Neural cell (in vitro differentiated cells): ENCODE measurements around the gene SCYL3. TPM values are rescaled to one million over a fixed set of nuclear protein-coding genes. Genes with fewer than 3 reads are reported as not detected.
A peak's percentile ranks its signal among the peaks of the same experiment; 100 is the strongest.

ENCODE experiments used
- H2AFZ ChIP-seq: fragments of 200-600, 300-800 bp; sonication (generic), shearing (Covaris generic); 2 replicates; pipeline ENCODE4 v1.6.0; 2014; ENCODE audit warnings: low read depth, mild to moderate bottlenecking, antibody characterized with exemption, low read length, moderate library complexity
- H3F3A ChIP-seq: fragments of 200-600 bp; shearing (Covaris generic); 2 replicates; pipeline ENCODE4 v1.6.1; 2016; ENCODE audit warnings: mild to moderate bottlenecking, moderate library complexity, mixed read lengths, antibody characterized with exemption, low read length; ENCODE audit not compliant: insufficient read depth, poor library complexity, severe bottlenecking
- H3K27ac ChIP-seq: fragments of 200-600, 300-800 bp; sonication (generic), shearing (Covaris generic); 2 replicates; pipeline ENCODE4 v1.5.1; 2014; ENCODE audit warnings: mild to moderate bottlenecking, low read length, moderate library complexity
- H3K27me3 ChIP-seq: fragments of 300-800, 200-600 bp; sonication (generic), shearing (Covaris generic); 2 replicates; pipeline ENCODE4 v1.6.0; 2014; ENCODE audit warnings: mild to moderate bottlenecking, low read depth, low read length, moderate library complexity; ENCODE audit not compliant: insufficient read depth
- H3K36me3 ChIP-seq: fragments of 300-800, 200-600 bp; sonication (generic), shearing (Covaris generic); 2 replicates; pipeline ENCODE4 v1.5.1; 2014; ENCODE audit warnings: mild to moderate bottlenecking, antibody characterized with exemption, low read length, moderate library complexity; ENCODE audit not compliant: insufficient read depth
- H3K4me2 ChIP-seq: fragments of 300-800, 200-600 bp; sonication (generic), shearing (Covaris generic); 2 replicates; pipeline ENCODE4 v1.6.0; 2014; ENCODE audit warnings: mild to moderate bottlenecking, low read length
- H3K4me3 ChIP-seq: fragments of 300-800, 200-600 bp; sonication (generic), shearing (Covaris generic); 2 replicates; pipeline ENCODE4 v1.5.1; 2014; ENCODE audit warnings: mild to moderate bottlenecking, low read length, moderate library complexity
- H3K79me2 ChIP-seq: fragments of 200-600 bp; shearing (Covaris generic); replicated peaks from 2 replicates; pipeline ENCODE4 v1.6.0; 2014; ENCODE audit warnings: mild to moderate bottlenecking, low read length, moderate library complexity; ENCODE audit not compliant: insufficient read depth
- H3K9ac ChIP-seq: fragments of 300-800, 200-600 bp; sonication (generic), shearing (Covaris generic); 2 replicates; pipeline ENCODE4 v1.6.1; 2016; ENCODE audit warnings: mild to moderate bottlenecking, low read length, mixed read lengths
- H3K9me2 ChIP-seq: fragments of 200-600 bp; shearing (Covaris generic); 2 replicates; pipeline ENCODE4 v1.6.1; 2016; ENCODE audit warnings: mild to moderate bottlenecking, low read length, mixed read lengths; ENCODE audit not compliant: insufficient read depth
- H3K9me3 ChIP-seq: fragments of 200-600, 300-800 bp; sonication (generic), shearing (Covaris generic); 2 replicates; pipeline ENCODE4 v1.6.1; 2016; ENCODE audit warnings: mild to moderate bottlenecking, mixed run types, low read length, moderate library complexity, mixed read lengths
- H4K20me1 ChIP-seq: fragments of 200-600 bp; shearing (Covaris generic); 2 replicates; pipeline ENCODE4 v1.6.1; 2016; ENCODE audit warnings: mild to moderate bottlenecking, mixed run types; ENCODE audit not compliant: insufficient read depth
- EP300 ChIP-seq: fragments of 450-650 bp; conservative IDR thresholded peaks from 2 replicates; pipeline ENCODE4 v1.6.1; 2014; ENCODE audit warnings: antibody characterized with exemption, mild to moderate bottlenecking, moderate library complexity; ENCODE audit not compliant: poor library complexity, severe bottlenecking
- EZH2 ChIP-seq: fragments of 200-600, 300-800 bp; shearing (Covaris generic), sonication (generic); IDR thresholded peaks from 2 replicates; pipeline ENCODE4 v1.6.1; 2014; ENCODE audit warnings: antibody characterized with exemption, low read length, borderline replicate concordance, mild to moderate bottlenecking; ENCODE audit not compliant: insufficient read depth, poor library complexity, severe bottlenecking
- MXI1 ChIP-seq: fragments of 450-650 bp; conservative IDR thresholded peaks from 2 replicates; pipeline ENCODE4 v1.6.1; 2014; ENCODE audit warnings: antibody characterized with exemption, mild to moderate bottlenecking; ENCODE audit not compliant: poor library complexity, severe bottlenecking
- POLR2AphosphoS5 ChIP-seq: IDR thresholded peaks from 2 replicates; pipeline ENCODE4 v1.6.1; 2012
- RAD21 ChIP-seq: fragments of 450-650 bp; conservative IDR thresholded peaks from 2 replicates; pipeline ENCODE4 v1.6.1; 2014; ENCODE audit warnings: antibody characterized with exemption, mild to moderate bottlenecking, moderate library complexity
- SMC3 ChIP-seq: fragments of 450-650 bp; conservative IDR thresholded peaks from 2 replicates; pipeline ENCODE4 v1.6.1; 2014; ENCODE audit warnings: antibody characterized with exemption, mild to moderate bottlenecking, moderate library complexity; ENCODE audit not compliant: poor library complexity
- TAF1 ChIP-seq: IDR thresholded peaks from 2 replicates; pipeline ENCODE4 v1.6.1; 2012; ENCODE audit warnings: low read depth
- polyA plus RNA-seq: library from polyadenylated mRNA; depleted of rRNA; stranded (reverse); fragments of >200 nt; gene quantifications from 2 replicates; pipeline ENCODE4 v1.2.3, GENCODE V29; 2014
- TF ChIP-seq, protein P1 (sequence below): IDR thresholded peaks from 2 replicates; pipeline ENCODE4 v1.6.1; 2012; ENCODE audit warnings: borderline replicate concordance
- TF ChIP-seq, protein P2 (sequence below): fragments of 450-650 bp; IDR thresholded peaks from 2 replicates; pipeline ENCODE4 v1.5.1; 2014; ENCODE audit warnings: antibody characterized with exemption, mild to moderate bottlenecking, moderate library complexity; ENCODE audit not compliant: poor library complexity, severe bottlenecking

Gene SCYL3
- polyA plus RNA-seq, 1 donor from 2014 or later, result 13.1 TPM

DNA sequence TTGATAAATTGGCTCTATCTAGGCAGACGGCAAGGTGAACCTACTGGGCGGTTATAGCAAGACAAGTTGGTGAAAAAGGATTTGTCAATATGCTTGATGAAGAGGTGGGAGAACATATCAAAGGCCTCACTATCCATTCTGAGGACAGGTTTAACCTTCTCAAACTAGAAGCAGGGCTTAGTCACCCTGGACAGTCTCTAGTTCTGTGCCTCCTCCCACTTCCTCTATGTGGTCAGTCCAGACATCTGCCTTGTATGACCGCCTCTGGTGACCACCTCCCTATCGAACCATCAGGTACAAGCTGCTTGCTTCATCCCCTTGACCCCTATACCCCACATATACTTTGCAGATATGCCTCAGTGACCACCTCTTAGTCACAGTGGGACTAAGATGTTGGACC lies 2.3 kb upstream of the SCYL3 start:
- no peaks in the 10 kb centered on the region for H4K20me1 ChIP-seq
- H3K9ac ChIP-seq, result no peak overlapping the region
- no peak overlapping the region for H2AFZ ChIP-seq
- no peaks in the 10 kb centered on the region for H3K9me2 ChIP-seq
- no peaks in the 10 kb centered on the region for H3K9me3 ChIP-seq
- H3K4me2 ChIP-seq, result no peak overlapping the region
- no peaks in the 10 kb centered on the region for H3K36me3 ChIP-seq
- no peak overlapping the region for H3K4me3 ChIP-seq
- no peaks in the 10 kb centered on the region for H3K27me3 ChIP-seq
- peaks cover 7% of the 10 kb centered on the region for H3K79me2 ChIP-seq
- no peak overlapping the region for H3K27ac ChIP-seq
- TF ChIP-seq, protein P1, sequence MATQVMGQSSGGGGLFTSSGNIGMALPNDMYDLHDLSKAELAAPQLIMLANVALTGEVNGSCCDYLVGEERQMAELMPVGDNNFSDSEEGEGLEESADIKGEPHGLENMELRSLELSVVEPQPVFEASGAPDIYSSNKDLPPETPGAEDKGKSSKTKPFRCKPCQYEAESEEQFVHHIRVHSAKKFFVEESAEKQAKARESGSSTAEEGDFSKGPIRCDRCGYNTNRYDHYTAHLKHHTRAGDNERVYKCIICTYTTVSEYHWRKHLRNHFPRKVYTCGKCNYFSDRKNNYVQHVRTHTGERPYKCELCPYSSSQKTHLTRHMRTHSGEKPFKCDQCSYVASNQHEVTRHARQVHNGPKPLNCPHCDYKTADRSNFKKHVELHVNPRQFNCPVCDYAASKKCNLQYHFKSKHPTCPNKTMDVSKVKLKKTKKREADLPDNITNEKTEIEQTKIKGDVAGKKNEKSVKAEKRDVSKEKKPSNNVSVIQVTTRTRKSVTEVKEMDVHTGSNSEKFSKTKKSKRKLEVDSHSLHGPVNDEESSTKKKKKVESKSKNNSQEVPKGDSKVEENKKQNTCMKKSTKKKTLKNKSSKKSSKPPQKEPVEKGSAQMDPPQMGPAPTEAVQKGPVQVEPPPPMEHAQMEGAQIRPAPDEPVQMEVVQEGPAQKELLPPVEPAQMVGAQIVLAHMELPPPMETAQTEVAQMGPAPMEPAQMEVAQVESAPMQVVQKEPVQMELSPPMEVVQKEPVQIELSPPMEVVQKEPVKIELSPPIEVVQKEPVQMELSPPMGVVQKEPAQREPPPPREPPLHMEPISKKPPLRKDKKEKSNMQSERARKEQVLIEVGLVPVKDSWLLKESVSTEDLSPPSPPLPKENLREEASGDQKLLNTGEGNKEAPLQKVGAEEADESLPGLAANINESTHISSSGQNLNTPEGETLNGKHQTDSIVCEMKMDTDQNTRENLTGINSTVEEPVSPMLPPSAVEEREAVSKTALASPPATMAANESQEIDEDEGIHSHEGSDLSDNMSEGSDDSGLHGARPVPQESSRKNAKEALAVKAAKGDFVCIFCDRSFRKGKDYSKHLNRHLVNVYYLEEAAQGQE, result no peak
- TF ChIP-seq MXI1, result no peak
- no peak for TF ChIP-seq POLR2AphosphoS5
- no peak for TF ChIP-seq RAD21
- TF ChIP-seq SMC3, result no peak
- TF ChIP-seq, protein P2, sequence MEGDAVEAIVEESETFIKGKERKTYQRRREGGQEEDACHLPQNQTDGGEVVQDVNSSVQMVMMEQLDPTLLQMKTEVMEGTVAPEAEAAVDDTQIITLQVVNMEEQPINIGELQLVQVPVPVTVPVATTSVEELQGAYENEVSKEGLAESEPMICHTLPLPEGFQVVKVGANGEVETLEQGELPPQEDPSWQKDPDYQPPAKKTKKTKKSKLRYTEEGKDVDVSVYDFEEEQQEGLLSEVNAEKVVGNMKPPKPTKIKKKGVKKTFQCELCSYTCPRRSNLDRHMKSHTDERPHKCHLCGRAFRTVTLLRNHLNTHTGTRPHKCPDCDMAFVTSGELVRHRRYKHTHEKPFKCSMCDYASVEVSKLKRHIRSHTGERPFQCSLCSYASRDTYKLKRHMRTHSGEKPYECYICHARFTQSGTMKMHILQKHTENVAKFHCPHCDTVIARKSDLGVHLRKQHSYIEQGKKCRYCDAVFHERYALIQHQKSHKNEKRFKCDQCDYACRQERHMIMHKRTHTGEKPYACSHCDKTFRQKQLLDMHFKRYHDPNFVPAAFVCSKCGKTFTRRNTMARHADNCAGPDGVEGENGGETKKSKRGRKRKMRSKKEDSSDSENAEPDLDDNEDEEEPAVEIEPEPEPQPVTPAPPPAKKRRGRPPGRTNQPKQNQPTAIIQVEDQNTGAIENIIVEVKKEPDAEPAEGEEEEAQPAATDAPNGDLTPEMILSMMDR, result no peak
- no peak for TF ChIP-seq TAF1
- no peak for TF ChIP-seq EZH2
- TF ChIP-seq EP300, result no peak
- no peaks in the 10 kb centered on the region for H3F3A ChIP-seq

DNA sequence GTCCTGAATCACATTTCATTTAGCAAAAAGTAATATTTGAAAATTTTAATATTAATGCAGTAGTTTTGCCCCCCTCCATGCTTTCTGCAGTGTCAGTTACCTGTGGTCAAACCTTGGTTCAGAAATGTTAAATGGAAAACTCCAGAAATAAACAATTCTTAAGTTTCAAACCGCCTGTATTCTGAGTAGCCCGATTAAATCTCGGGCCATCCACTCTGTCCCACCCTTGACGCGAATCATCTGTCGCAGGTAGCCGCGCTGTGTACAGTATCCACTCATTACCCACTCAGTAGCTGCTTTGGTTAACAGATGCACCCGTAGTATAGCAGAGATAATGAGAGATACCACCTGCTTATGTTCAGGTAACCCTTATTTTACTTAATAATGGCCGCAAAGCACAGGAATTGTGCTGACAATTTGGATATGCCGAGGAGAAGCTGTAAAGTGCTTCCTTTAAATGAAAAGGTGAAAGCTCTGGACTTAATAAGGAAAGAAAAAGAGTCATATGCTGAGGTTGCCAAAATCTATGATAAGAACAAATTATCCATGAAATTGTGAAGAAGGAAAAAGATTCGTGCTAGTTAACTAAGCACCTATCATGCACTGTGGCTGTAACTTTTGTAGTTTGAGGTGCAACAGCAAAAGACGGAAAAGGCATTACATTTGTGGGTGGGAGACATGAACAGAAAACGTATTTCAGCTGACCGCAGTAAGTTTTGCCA lies 889 bp upstream of the SCYL3 start:
- Histone ChIP-seq H3K27me3 (no peaks in the 10 kb centered on the region), H3K4me3 (peak overlapping the region; percentile 86), H2AFZ (peak overlapping the region; percentile 67), H3K27ac (peak overlapping the region; percentile 86), H3K79me2 (peaks cover 7% of the 10 kb centered on the region), H3K36me3 (no peaks in the 10 kb centered on the region), H3K9me3 (no peaks in the 10 kb centered on the region), H4K20me1 (no peaks in the 10 kb centered on the region), H3K4me2 (peak overlapping the region; percentile 50), H3K9ac (peak overlapping the region; percentile 42), H3F3A (no peaks in the 10 kb centered on the region), H3K9me2 (no peaks in the 10 kb centered on the region)
- peak; percentile 4 for TF ChIP-seq MXI1
- TF ChIP-seq POLR2AphosphoS5, result no peak
